NB4 (cell line): ENCODE results near the gene IQGAP3.

Experiments used
- CTCF ChIP-seq: IDR thresholded peaks from one replicate; pipeline ENCODE4 v1.5.1; 2012; ENCODE audit warnings: low read depth, low read length
- MAX ChIP-seq: IDR thresholded peaks from 2 replicates; pipeline ENCODE4 v1.6.1; 2011; ENCODE audit warnings: low read depth, low read length
- MYC ChIP-seq: IDR thresholded peaks from 2 replicates; pipeline ENCODE4 v1.6.1; 2011; ENCODE audit warnings: low read depth, low read length
- POLR2A ChIP-seq: IDR thresholded peaks from 2 replicates; pipeline ENCODE4 v1.6.1; 2011; ENCODE audit warnings: mild to moderate bottlenecking; ENCODE audit not compliant: insufficient read length; ENCODE audit errors: extremely low read depth

- TF ChIP-seq CTCF (no peak), POLR2A (no peak), MAX (no peak), MYC (no peak)
These were observed 18.7 kb upstream of the IQGAP3 start for GRCh38 chr1:156591181-156591431.
